Suprapubic skin (tissue), 4 donors: ENCODE results near the gene FLNB. TPM values are rescaled to one million over a fixed set of nuclear protein-coding genes. Genes with fewer than 3 reads are reported as not detected.

Source experiments
- DNase-seq, 2 donors: peaks; one replicate each; pipeline ENCODE4 v3.0.0-alpha.2; 2019; ENCODE audit warnings: low spot score in 2 of 2
- H3K27ac ChIP-seq: fragments of 200-600 bp; sonication (generic); one replicate; pipeline ENCODE4 v1.5.1; 2019
- H3K27me3 ChIP-seq: fragments of 200-600 bp; sonication (generic); one replicate; pipeline ENCODE4 v1.5.1; 2019
- H3K36me3 ChIP-seq: fragments of 200-600 bp; sonication (generic); one replicate; pipeline ENCODE4 v1.5.1; 2019
- H3K4me1 ChIP-seq: fragments of 200-600 bp; sonication (generic); one replicate; pipeline ENCODE4 v1.5.1; 2019
- H3K4me3 ChIP-seq: fragments of 200-600 bp; sonication (generic); one replicate; pipeline ENCODE4 v1.5.1; 2019; ENCODE audit warnings: mild to moderate bottlenecking
- H3K9me3 ChIP-seq: fragments of 200-600 bp; sonication (generic); one replicate; pipeline ENCODE4 v1.5.1; 2019
- CTCF ChIP-seq, 2 donors: fragments of 200-600 bp in 1 of 2; fragments of 450-650 bp in 1 of 2; sonication (generic) in 1 of 2; IDR thresholded peaks; one replicate each; pipeline ENCODE4 v1.5.1; 2016 to 2019; ENCODE audit warnings: antibody characterized with exemption in 2 of 2, mild to moderate bottlenecking in 1 of 2, moderate library complexity in 1 of 2
- EP300 ChIP-seq: sonication (generic); formaldehyde crosslinking; IDR thresholded peaks from one replicate; pipeline ENCODE4 v1.6.1; 2017; ENCODE audit warnings: antibody characterized with exemption
- POLR2A ChIP-seq, 2 donors: fragments of 450-650 bp; IDR thresholded peaks; one replicate each; pipeline ENCODE4 v1.6.1; 2017; ENCODE audit warnings: antibody characterized with exemption in 2 of 2, mild to moderate bottlenecking in 2 of 2, moderate library complexity in 2 of 2
- POLR2AphosphoS5 ChIP-seq, 3 donors: sonication (generic); formaldehyde crosslinking; IDR thresholded peaks; one replicate each; pipeline ENCODE4 v1.6.1; 2017; ENCODE audit warnings: antibody characterized with exemption in 3 of 3
- WGBS: methylation state at CpG from one replicate; pipeline ENCODE4 v1.1.5; 2018; 5-methylcytosine and 5-hydroxymethylcytosine counted together
- total RNA-seq, 4 donors: library from RNA; depleted of rRNA; stranded (reverse); fragments of >200 nt; gene quantifications; one replicate each; pipeline ENCODE4 v1.1.0, GENCODE V29; 2016

FLNB gene
- total RNA-seq, 4 donors from 2014 or later, result 143 to 186 (median 150) TPM

GRCh38 chr3:58179235-58180098 is 171.2 kb downstream of the FLNB start:
- no peaks in the 10 kb centered on the region for H3K27me3 ChIP-seq
- H3K36me3 ChIP-seq, result no peaks in the 10 kb centered on the region
- 88% methylated on average over 10 of the region's 13 CpGs for WGBS
- H3K27ac ChIP-seq, result no peak overlapping the region
- peaks cover 33% of the 10 kb centered on the region for H3K4me1 ChIP-seq
- no peaks in the 10 kb centered on the region for H3K9me3 ChIP-seq
- no peak overlapping the region for H3K4me3 ChIP-seq
- no peak for DNase-seq
- TF ChIP-seq CTCF (IDR thresholded peaks at IDR 0.05), result no peak
- no peak for TF ChIP-seq POLR2A (IDR thresholded peaks at IDR 0.05)
- TF ChIP-seq EP300, result no peak
- TF ChIP-seq POLR2AphosphoS5 (IDR thresholded peaks at IDR 0.05), result no peak

GRCh38 chr3:58180099-58180880 is 172.1 kb downstream of the FLNB start:
- TF ChIP-seq CTCF (IDR thresholded peaks at IDR 0.05), result no peak
- TF ChIP-seq POLR2A (IDR thresholded peaks at IDR 0.05), result no peak
- no peak for TF ChIP-seq POLR2AphosphoS5 (IDR thresholded peaks at IDR 0.05)
- H3K27ac ChIP-seq, result no peak overlapping the region
- H3K27me3 ChIP-seq, result no peaks in the 10 kb centered on the region
- no peaks in the 10 kb centered on the region for H3K36me3 ChIP-seq
- 72% methylated on average over 11 of the region's 12 CpGs for WGBS
- H3K4me1 ChIP-seq, result peaks cover 25% of the 10 kb centered on the region
- H3K9me3 ChIP-seq, result no peaks in the 10 kb centered on the region
- DNase-seq, result no peak
- H3K4me3 ChIP-seq, result no peak overlapping the region

- peaks cover 17% of the 10 kb centered on the region for H3K4me1 ChIP-seq
- no peak overlapping the region for H3K27ac ChIP-seq
- H3K27me3 ChIP-seq, result no peaks in the 10 kb centered on the region
- TF ChIP-seq POLR2AphosphoS5 (IDR thresholded peaks at IDR 0.05) (no peak), CTCF (IDR thresholded peaks at IDR 0.05) (no peak)
- 100% methylated on average over 1 of the region's 1 CpG for WGBS
- no peak for DNase-seq
- H3K4me3 ChIP-seq, result no peak overlapping the region
- H3K9me3 ChIP-seq, result no peaks in the 10 kb centered on the region
- H3K36me3 ChIP-seq, result no peaks in the 10 kb centered on the region
Measured at GRCh38 chr3:58180940-58181587, 172.8 kb downstream of the FLNB start.

GRCh38 chr3:58183221-58183620 is 175.0 kb downstream of the FLNB start:
- no peak overlapping the region for H3K4me3 ChIP-seq
- 92% methylated on average over 1 of the region's 1 CpG for WGBS

More at GRCh38 chr3:58183221-58183620, 175.0 kb downstream of the FLNB start:
- DNase-seq, result no peak
- Histone ChIP-seq H3K36me3 (no peaks in the 10 kb centered on the region), H3K27me3 (no peaks in the 10 kb centered on the region), H3K27ac (no peak overlapping the region), H3K9me3 (no peaks in the 10 kb centered on the region), H3K4me1 (peaks cover 10% of the 10 kb centered on the region)
- TF ChIP-seq CTCF (IDR thresholded peaks at IDR 0.05) (no peak), POLR2AphosphoS5 (IDR thresholded peaks at IDR 0.05) (no peak), EP300 (no peak), POLR2A (IDR thresholded peaks at IDR 0.05) (no peak)
